ENCODE measurements around the gene DUSP8.
"Not testable (repeated sequence)": the region's sequence is repeated elsewhere in the genome, so short reads cannot be mapped to it uniquely, and the experiment has no call there.

DUSP8 gene

GRCh38 chr11:1529774-1530173 lies 42.3 kb downstream of the DUSP8 start:
- no peak for DNase-seq

GRCh38 chr11:1529286-1529685 lies 42.8 kb downstream of the DUSP8 start:
- DNase-seq: no peak

GRCh38 chr11:1528710-1529109 lies 43.4 kb downstream of the DUSP8 start:
- no peak for DNase-seq

GRCh38 chr11:1526785-1527184 lies 45.3 kb downstream of the DUSP8 start:
- no peak for DNase-seq

GRCh38 chr11:1523779-1524178 lies 48.3 kb downstream of the DUSP8 start:
- DNase-seq: no peak

GRCh38 chr11:1523077-1523476 lies 49.0 kb downstream of the DUSP8 start:
- DNase-seq: no peak

- no peak for DNase-seq
These were observed 50.0 kb downstream of the DUSP8 start for GRCh38 chr11:1522081-1522424.

GRCh38 chr11:1521382-1522080 lies 50.5 kb downstream of the DUSP8 start:
- no peak for DNase-seq

GRCh38 chr11:1520663-1521267 lies 51.3 kb downstream of the DUSP8 start:
- no peak for DNase-seq

- no peak for DNase-seq
These were observed 51.8 kb downstream of the DUSP8 start for GRCh38 chr11:1520209-1520662.

GRCh38 chr11:1519028-1520010 lies 52.8 kb downstream of the DUSP8 start:
- DNase-seq: no peak

GRCh38 chr11:1518301-1518700 lies 53.8 kb downstream of the DUSP8 start:
- DNase-seq: no peak

GRCh38 chr11:1517117-1518005 lies 54.7 kb downstream of the DUSP8 start:
- DNase-seq: no peak

- DNase-seq: no peak
These were observed 55.6 kb downstream of the DUSP8 start for GRCh38 chr11:1516273-1517067.

GRCh38 chr11:1515082-1516060 lies 56.7 kb downstream of the DUSP8 start:
- DNase-seq: peak; percentile 31

GRCh38 chr11:1514336-1515061 lies 57.6 kb downstream of the DUSP8 start:
- DNase-seq: no peak

- DNase-seq: no peak
These were observed 58.5 kb downstream of the DUSP8 start for GRCh38 chr11:1513326-1514296.

- not testable (repeated sequence) for DNase-seq
These were observed 59.4 kb downstream of the DUSP8 start for GRCh38 chr11:1512531-1513258.
